ENCODE measurements around the gene ATRN. TPM values are rescaled to one million over a fixed set of nuclear protein-coding genes. Genes with fewer than 3 reads are reported as not detected.
A peak's percentile ranks its signal among the peaks of the same experiment; 100 is the strongest.

ATRN gene
- polyA plus RNA-seq, 1 donor (not counting 4 experiments of a cell fraction or from before 2014, with no cell fraction given), result 49.9 TPM

DNA sequence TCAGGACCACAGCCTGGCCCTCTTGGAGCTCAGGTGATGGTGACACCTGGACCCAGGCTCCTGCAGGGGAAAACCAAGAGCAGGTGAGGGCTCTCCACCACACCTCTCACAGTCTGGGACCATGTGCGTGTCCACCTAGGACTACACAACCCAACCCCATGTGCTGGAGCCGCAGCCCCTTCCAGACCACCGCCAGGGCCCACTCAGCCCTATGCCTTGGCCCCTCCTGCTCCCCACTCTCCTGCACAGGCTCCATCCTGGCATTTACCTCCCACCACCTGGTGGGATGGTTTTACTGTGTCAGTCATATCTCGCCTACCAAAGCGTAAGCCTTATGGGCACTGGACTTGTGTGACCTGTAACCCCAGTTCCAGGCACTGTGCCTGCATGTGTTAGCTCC, 224.0 kb downstream of the ATRN start:
- dilution Hi-C loops (cut with MboI; ENCODE audit: extremely low pct_ligation_motif_present, low sequenced_read_pairs), result no loop called here
- FAIRE-seq, result no peak
- H3K27ac ChIP-seq (ENCODE audit: control insufficient read depth, insufficient read depth, low read length), result no peak overlapping the region
- H3K4me2 ChIP-seq (ENCODE audit: control insufficient read depth, extremely low read depth, insufficient read depth, low read depth, low read length), result no peak overlapping the region
- H3K9me3 ChIP-seq (ENCODE audit: control insufficient read depth, low read depth, low read length), result no peaks in the 10 kb centered on the region
- H3K9me1 ChIP-seq (ENCODE audit: control insufficient read depth, extremely low read depth, insufficient read depth, low read length), result no peaks in the 10 kb centered on the region
- no peaks in the 10 kb centered on the region for H3K4me1 ChIP-seq (ENCODE audit: control insufficient read depth, extremely low read depth, insufficient read depth, low read length)
- H3K9ac ChIP-seq (ENCODE audit: control insufficient read depth, extremely low read depth, insufficient read depth, low read length), result no peak overlapping the region
- H3K4me3 ChIP-seq (ENCODE audit: control insufficient read depth in 2 of 3, extremely low read depth in 1 of 3, insufficient read depth in 2 of 3, low read depth in 1 of 3, low read length in 3 of 3), result no peak overlapping the region
- DNase-seq (ENCODE audit: low read depth, low spot score), result no peak
- H3K79me2 ChIP-seq (ENCODE audit: control insufficient read depth, insufficient read depth, low read length), result no peaks in the 10 kb centered on the region
- H4K20me1 ChIP-seq (ENCODE audit: control insufficient read depth, extremely low read depth, insufficient read depth, low read length), result no peaks in the 10 kb centered on the region
- TF ChIP-seq, protein P1, sequence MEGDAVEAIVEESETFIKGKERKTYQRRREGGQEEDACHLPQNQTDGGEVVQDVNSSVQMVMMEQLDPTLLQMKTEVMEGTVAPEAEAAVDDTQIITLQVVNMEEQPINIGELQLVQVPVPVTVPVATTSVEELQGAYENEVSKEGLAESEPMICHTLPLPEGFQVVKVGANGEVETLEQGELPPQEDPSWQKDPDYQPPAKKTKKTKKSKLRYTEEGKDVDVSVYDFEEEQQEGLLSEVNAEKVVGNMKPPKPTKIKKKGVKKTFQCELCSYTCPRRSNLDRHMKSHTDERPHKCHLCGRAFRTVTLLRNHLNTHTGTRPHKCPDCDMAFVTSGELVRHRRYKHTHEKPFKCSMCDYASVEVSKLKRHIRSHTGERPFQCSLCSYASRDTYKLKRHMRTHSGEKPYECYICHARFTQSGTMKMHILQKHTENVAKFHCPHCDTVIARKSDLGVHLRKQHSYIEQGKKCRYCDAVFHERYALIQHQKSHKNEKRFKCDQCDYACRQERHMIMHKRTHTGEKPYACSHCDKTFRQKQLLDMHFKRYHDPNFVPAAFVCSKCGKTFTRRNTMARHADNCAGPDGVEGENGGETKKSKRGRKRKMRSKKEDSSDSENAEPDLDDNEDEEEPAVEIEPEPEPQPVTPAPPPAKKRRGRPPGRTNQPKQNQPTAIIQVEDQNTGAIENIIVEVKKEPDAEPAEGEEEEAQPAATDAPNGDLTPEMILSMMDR (optimal IDR thresholded peaks at IDR 0.05 in 1 of 3, IDR thresholded peaks at IDR 0.05 in 1 of 3, conservative IDR thresholded peaks at IDR 0.05 in 1 of 3; ENCODE audit: extremely low read depth in 1 of 3, insufficient read depth in 2 of 3, low read length in 3 of 3), result no peak
- no peak for TF ChIP-seq EZH2 (IDR thresholded peaks at IDR 0.05; ENCODE audit: low read length)
- H3K36me3 ChIP-seq (ENCODE audit: control insufficient read depth in 2 of 2, extremely low read depth in 1 of 2, insufficient read depth in 2 of 2, low read length in 2 of 2), result no peaks in the 10 kb centered on the region
- H2AFZ ChIP-seq (ENCODE audit: control insufficient read depth, low read length), result no peak overlapping the region
- no peaks in the 10 kb centered on the region for H3K27me3 ChIP-seq (ENCODE audit: control insufficient read depth, extremely low read depth, insufficient read depth, low read length)

DNA sequence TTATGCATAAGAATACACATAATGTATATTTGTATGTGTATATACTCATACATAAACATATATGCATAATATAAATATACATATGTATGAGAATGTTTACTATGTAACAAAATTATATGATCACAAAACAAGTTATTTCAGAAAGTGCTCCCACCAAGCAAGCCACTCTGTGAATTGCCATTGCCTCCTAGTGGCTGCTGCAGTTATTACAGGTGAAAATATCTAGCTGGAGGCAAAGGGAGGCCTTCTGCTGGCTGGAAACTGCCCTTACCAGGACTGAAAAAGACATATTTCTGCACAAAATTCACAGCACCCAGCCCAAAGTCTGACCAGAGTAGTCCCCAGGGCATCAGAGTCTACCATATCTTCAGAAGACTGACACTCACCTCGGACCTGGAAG, 225.4 kb downstream of the ATRN start:
- no peak overlapping the region for H3K27ac ChIP-seq (ENCODE audit: control insufficient read depth, insufficient read depth, low read length)
- DNase-seq (ENCODE audit: low read depth, low spot score) (no peak), FAIRE-seq (no peak)
- no peaks in the 10 kb centered on the region for H3K9me1 ChIP-seq (ENCODE audit: control insufficient read depth, extremely low read depth, insufficient read depth, low read length)
- H3K9ac ChIP-seq (ENCODE audit: control insufficient read depth, extremely low read depth, insufficient read depth, low read length), result no peak overlapping the region
- no peak for TF ChIP-seq EZH2 (IDR thresholded peaks at IDR 0.05; ENCODE audit: low read length)
- TF ChIP-seq, protein P1 (optimal IDR thresholded peaks at IDR 0.05 in 1 of 3, IDR thresholded peaks at IDR 0.05 in 1 of 3, conservative IDR thresholded peaks at IDR 0.05 in 1 of 3; ENCODE audit: extremely low read depth in 1 of 3, insufficient read depth in 2 of 3, low read length in 3 of 3), result peak; percentile 18 to 45 (median 44)
- no peak overlapping the region for H3K4me2 ChIP-seq (ENCODE audit: control insufficient read depth, extremely low read depth, insufficient read depth, low read depth, low read length)
- dilution Hi-C loops (cut with MboI; ENCODE audit: extremely low pct_ligation_motif_present, low sequenced_read_pairs), result no loop called here
- H2AFZ ChIP-seq (ENCODE audit: control insufficient read depth, low read length), result no peak overlapping the region
- H3K4me1 ChIP-seq (ENCODE audit: control insufficient read depth, extremely low read depth, insufficient read depth, low read length), result no peaks in the 10 kb centered on the region
- H3K79me2 ChIP-seq (ENCODE audit: control insufficient read depth, insufficient read depth, low read length), result no peaks in the 10 kb centered on the region
- no peaks in the 10 kb centered on the region for H4K20me1 ChIP-seq (ENCODE audit: control insufficient read depth, extremely low read depth, insufficient read depth, low read length)
- H3K36me3 ChIP-seq (ENCODE audit: control insufficient read depth in 2 of 2, extremely low read depth in 1 of 2, insufficient read depth in 2 of 2, low read length in 2 of 2), result no peaks in the 10 kb centered on the region
- H3K27me3 ChIP-seq (ENCODE audit: control insufficient read depth, extremely low read depth, insufficient read depth, low read length), result no peaks in the 10 kb centered on the region
- no peaks in the 10 kb centered on the region for H3K9me3 ChIP-seq (ENCODE audit: control insufficient read depth, low read depth, low read length)
- H3K4me3 ChIP-seq (ENCODE audit: control insufficient read depth in 2 of 3, extremely low read depth in 1 of 3, insufficient read depth in 2 of 3, low read depth in 1 of 3, low read length in 3 of 3), result no peak overlapping the region

Measured in keratinocyte (primary cell).